ENCODE data around the gene IGFBP4.

IGFBP4 gene

DNA sequence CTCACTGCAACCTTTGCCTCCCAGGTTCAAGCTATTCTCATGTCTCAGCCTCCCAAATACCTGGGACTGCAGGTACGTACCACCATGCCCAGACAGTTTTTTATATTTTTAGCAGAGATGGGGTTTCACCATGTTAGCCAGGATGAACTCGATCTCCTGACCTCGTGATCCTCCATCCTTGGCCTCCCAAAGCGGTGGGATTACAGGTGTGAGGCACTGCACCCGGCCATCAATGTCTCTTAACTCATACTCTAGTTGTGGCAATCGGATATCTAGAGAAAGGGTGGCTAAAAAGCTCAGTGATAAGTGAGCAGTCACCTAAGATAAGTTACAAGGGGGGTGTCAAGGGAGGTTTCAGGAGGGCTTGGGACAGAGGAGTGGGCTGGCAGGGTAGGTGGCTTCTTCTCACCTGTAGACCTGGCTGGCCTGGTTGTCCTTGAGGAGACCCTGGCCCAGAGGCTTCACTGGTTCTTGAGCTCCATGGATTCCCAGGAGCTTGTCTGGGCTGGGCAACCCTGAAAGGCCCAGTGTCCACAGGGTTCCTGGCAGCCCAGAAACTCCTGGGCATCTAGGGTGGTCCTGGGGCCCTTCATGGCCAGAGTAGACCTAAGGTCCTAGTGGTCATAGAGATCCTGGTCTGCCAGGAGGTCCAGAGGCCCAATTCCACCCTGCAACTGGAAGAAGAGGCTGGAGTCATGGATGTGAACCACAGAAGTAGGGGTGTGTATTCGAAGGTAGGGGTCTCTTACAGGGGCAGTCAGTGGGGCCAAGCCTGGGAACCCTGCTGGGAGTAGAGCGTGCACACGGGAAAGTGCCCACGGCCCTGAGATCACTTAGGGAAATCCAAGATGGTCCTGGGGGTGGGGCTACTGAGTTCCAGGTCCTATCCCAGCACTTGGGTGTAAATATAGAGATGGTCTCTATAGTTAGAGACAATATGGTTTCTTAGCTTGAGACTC lies 12.7 kb upstream of the IGFBP4 start:
- no peak for DNase-seq (ENCODE audit: low read depth, low spot score)

GRCh38 chr17:40431231-40431602 lies 12.0 kb upstream of the IGFBP4 start:
- no peak for DNase-seq (ENCODE audit: low read depth, low spot score)
- no peak overlapping the region for H3K27ac ChIP-seq

More for the DNA sequence above, 12.7 kb upstream of the IGFBP4 start:
- no peak overlapping the region for H3K27ac ChIP-seq

DNA sequence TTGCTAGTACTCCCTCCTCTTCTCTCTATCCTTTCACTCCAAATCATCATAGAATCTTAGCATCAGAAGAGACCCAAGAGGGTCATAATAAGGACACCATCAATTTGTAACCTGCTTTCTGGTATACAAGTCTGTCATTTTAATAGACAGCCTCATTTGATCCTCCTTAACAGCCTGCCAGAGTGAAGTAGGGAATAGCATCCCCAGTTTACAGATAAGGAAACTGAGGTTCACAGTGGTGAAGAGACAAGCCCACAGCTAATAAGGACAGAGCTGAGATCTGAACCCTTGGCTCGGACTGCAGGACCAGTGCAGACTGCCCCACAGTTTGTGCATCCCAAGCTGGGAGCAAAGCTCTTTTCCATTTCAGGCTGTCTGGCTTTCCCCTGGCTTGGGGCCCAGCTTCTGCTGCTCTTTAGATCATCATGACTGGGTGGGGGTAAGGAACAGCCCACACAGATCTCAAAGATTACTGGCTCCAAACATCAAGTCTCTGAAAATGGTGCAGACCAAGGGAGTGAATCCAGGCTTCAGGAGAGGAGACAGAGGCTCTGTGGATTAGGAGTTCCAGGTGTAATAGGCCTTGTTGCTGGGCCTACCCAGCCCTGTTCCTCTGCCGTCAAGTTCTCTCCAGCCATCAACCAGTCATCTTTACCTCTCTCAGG lies 10.3 kb upstream of the IGFBP4 start:
- no peak for DNase-seq (ENCODE audit: low read depth, low spot score)
- H3K27ac ChIP-seq, result no peak overlapping the region

GRCh38 chr17:40433551-40434415 lies 9.5 kb upstream of the IGFBP4 start:
- no peak for DNase-seq (ENCODE audit: low read depth, low spot score)
- no peak overlapping the region for H3K27ac ChIP-seq

DNA sequence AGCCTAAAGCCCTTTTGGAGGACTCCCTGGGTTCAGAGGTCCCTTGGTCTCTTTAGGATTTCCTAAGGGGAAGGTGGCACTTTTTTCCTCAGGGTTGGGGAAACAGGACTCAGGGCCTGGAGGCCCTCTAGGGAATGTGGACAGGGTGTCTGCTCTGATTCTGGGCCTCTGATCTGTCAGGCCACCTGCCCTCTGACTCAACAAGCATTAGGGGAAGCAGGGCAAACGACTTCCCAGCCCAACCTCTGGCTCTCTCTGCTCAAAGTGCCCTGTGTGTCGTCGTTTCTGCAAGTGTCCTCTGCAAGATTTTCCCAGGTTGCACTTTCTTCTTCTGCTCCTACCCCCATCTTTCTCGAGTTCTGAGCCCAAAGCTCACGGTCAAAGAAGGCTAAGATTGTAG lies 6.6 kb upstream of the IGFBP4 start:
- no peak overlapping the region for H3K27ac ChIP-seq
- DNase-seq (ENCODE audit: low read depth, low spot score), result no peak

DNA sequence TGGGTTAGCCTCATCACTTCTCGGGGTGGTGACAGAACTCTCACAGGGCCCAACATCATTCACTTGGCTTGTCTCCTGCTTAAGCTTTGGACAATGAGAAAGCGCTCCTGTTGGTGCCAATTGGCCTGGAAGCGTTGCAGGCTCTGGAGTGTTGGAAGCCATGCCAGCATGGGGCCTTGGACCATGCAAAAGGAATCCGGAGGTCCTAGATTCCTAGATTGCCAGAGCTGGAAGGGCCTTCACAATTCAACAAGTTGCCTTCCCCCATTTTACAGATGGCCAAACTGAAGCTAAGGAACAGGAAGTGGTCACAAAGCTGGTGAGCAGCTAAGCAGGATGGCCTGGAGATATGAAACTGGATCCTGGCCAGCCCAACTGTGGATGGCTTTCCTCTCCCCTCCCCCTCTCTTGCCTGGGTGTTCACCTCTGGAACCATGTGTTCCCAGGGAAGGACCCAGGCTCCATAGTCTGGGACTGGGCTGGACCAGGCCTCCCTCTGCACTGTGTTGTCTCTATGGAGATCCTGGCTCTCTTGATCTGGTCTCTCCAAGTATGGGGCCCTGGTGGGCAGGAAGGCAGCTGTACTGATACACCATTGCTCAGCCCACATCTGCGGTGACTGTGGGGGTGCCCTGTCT lies 6.0 kb upstream of the IGFBP4 start:
- DNase-seq (ENCODE audit: low read depth, low spot score), result no peak

DNA sequence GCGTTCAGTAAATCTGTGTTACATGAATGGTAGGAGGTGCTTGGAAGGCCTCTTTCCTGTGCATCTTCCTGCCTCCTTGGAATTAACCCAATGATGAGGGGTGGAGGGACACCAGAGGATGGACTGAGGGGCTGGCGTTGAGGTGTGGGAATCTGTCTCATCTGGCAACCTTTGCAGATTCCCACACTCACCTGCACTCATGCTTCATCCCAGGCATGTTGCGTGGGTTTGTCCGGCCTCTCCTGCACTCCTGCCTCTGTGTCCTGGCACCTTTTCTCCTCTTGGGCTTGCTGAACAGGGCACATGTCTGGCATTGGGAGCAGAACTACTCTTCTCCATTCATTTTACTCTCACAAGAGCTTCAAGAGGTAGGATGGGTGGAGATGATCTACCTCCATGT lies 3.1 kb upstream of the IGFBP4 start:
- no peak for DNase-seq (ENCODE audit: low read depth, low spot score)
- no peak overlapping the region for H3K27ac ChIP-seq

More for the DNA sequence above, 6.0 kb upstream of the IGFBP4 start:
- no peak overlapping the region for H3K27ac ChIP-seq

DNA sequence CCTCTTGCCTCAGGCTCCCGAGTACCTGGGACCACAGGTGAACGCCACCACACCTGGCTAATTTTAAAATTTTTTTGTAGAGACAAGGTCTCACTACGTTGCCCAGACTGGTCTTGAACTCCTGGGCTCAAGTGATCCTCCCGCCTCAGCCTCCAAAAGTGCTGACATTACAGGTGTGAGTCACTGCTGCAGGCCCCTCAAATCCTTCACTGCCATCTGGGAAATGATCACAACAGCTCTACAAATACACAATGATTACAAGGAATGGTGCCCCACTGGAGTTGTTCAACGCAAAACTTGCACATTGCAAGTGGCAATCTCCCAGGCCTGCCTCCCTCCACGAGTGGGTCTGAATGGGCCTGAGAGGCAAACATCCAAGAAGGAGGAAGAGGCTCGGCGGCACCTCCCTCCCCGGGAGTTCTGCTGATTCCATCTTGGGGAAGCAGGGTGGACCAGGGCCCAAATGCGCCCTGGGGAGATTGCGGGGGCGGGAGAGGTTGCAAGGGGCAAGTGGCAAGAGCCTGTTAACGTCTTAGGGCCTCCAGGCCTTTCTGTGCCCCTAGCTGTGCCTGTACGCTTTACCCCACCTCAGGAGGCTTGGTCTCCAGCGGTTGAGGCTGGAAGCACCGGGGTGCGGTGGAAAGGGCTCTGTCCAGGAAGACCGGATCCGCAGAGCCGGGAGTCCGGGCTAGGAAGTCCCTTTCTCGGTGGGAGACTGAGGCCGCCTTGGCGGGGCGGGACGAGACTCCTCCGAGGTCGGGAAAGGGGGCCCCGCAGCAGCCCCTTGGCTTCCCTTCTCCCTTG lies 656 bp upstream of the IGFBP4 start:
- DNase-seq (ENCODE audit: low read depth, low spot score), result no peak
- H3K27ac ChIP-seq, result peak overlapping the region; percentile 51

GRCh38 chr17:40443988-40444899 lies 994 bp downstream of the IGFBP4 start:
- no peak for DNase-seq (ENCODE audit: low read depth, low spot score)
- H3K27ac ChIP-seq, result peak overlapping the region; percentile 51

DNA sequence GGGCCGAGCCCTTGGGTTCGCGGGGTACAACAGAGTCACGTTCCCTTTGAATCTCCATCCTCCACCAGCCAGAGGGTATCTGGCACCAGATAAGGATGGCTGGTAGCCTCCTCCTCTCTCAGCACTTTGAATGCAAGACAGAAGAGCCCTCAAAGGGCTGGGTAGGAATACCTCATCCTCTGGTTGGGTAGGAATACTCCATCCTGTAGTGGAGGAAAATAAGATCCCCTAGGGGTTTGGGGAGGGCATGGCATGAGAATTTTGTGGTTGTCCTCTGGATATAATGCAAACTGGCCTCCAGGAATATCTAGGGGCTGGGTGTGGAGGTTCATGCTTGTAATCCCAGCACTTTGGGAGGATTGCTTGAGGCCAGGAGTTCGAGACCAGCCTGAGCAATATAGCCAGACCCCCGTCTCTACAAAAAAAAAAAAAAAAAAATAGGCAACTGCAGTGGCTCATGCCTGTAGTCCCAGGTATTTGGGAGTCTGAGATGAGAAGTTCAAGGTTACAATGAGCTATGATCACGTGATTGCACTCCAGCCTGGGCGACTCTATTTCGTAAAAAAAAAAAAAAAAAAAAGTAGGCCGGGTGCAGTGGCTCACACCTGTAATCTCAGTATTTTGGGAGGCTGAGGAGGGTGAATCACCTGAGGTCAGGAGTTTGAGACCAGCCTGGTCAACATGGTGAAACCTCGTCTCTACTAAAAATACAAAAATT lies 2.7 kb downstream of the IGFBP4 start:
- DNase-seq (ENCODE audit: low read depth, low spot score), result no peak
- H3K27ac ChIP-seq, result peak overlapping the region; percentile 51

GRCh38 chr17:40447148-40447644 lies 3.9 kb downstream of the IGFBP4 start:
- H3K27ac ChIP-seq, result no peak overlapping the region
- DNase-seq (ENCODE audit: low read depth, low spot score), result no peak

GRCh38 chr17:40447806-40448205 lies 4.6 kb downstream of the IGFBP4 start:
- H3K27ac ChIP-seq, result no peak overlapping the region
- DNase-seq (ENCODE audit: low read depth, low spot score), result no peak

DNA sequence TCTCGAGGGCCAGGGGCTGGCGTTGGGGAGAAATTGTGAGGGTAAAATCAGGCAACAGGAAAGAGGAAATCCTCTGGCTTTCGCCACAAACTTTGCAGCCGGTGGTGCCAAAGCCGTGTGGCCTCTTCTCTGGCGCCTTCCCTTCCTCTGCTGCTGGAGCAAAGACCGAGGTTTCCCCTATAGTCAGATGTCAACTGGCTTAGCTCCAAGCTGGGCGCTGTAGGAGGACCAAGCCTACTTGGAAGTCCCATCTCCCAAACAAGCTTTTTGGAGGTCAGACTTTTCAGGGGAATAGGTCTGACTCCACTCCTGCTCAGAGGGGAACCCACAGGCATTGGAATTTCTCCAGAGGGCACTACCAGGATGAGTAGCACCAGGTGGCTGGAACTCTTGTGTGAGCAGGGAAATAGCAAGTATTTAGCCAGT lies 5.0 kb downstream of the IGFBP4 start:
- H3K27ac ChIP-seq, result peak overlapping the region; percentile 24
- DNase-seq (ENCODE audit: low read depth, low spot score), result no peak

- peak overlapping the region; percentile 24 for H3K27ac ChIP-seq
- no peak for DNase-seq (ENCODE audit: low read depth, low spot score)
Observed at GRCh38 chr17:40448639-40449261, 5.5 kb downstream of the IGFBP4 start.

GRCh38 chr17:40450175-40450574 lies 6.9 kb downstream of the IGFBP4 start:
- no peak for DNase-seq (ENCODE audit: low read depth, low spot score)
- no peak overlapping the region for H3K27ac ChIP-seq

DNA sequence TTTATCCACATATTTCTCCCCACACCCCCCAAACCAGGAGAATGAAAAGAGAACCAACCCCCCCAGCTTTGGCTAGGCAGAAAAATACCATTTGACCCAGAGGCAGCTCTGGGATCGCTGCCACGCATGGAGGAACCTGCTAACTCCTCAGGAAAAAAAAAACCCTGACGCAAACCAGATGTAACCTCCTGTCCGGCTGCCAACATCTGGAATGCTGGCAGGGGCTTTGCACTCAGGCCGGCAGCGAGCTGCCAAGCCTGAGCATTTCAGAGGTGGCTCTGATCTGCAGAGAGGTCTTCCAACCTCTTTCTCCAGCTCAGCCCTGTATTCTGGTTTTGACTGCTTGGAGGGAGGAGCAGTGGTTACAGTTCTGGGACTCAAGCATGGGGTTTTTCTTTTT lies 8.2 kb downstream of the IGFBP4 start:
- no peak for DNase-seq (ENCODE audit: low read depth, low spot score)
- H3K27ac ChIP-seq, result peak overlapping the region; percentile 5

DNA sequence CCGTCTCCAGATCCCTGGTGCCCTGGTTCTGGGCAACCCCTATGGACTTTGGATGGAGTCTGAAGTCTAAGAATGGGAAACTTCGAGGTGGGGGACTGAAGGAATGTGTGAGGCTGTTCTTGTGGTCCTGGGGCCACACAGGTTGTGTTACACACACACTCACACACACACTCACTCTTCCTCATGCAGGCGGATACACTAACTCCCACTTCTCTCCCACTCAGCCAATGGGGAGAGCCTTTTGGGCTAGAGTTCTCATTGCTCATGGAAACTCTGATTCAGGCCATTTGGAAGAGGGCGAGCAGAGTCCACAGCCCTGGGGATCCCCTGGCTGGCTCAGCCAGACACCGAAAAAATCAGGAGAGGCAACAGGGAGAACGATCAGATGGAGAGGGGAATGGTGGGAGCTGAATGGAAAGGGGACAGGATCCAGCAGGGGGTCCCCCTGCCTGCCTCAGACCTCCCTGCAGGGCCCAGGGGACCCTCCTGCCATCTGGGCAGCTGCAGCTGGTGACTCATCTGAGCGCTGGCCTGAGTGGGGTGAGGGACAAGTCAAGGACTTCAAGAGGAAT lies 9.1 kb downstream of the IGFBP4 start:
- no peak for DNase-seq (ENCODE audit: low read depth, low spot score)
- no peak overlapping the region for H3K27ac ChIP-seq
